SH-SY5Y (cell line): ENCODE measurements around the gene CGREF1.

ENCODE experiments used
- GATA2 ChIP-seq: IDR thresholded peaks from 2 replicates; pipeline ENCODE4 v1.6.1; 2011; ENCODE audit warnings: mild to moderate bottlenecking, low read depth, low read length
- GATA3 ChIP-seq: IDR thresholded peaks from 2 replicates; pipeline ENCODE4 v1.6.1; 2011; ENCODE audit warnings: low read depth, mild to moderate bottlenecking, low read length, moderate library complexity

- TF ChIP-seq GATA2, result no peak
- no peak for TF ChIP-seq GATA3
Measured at GRCh38 chr2:27085673-27086089, 33.2 kb downstream of the CGREF1 start.
